GM21381 (cell line): Measurements from ENCODE around the gene ASB5.
"Not testable (repeated sequence)": the region's sequence is repeated elsewhere in the genome, so short reads cannot be mapped to it uniquely, and the experiment has no call there.

Experiments used
- ATAC-seq: cut with Tn5 transposase; IDR thresholded peaks from one replicate; pipeline ENCODE4 v1.9.1; 2021; ENCODE audit warnings: mild to moderate bottlenecking, moderate library complexity; ENCODE audit not compliant: unreplicated experiment

ASB5 gene

GRCh38 chr4:176226736-176227135, 42.3 kb downstream of the ASB5 start:
- no peak for ATAC-seq

DNA sequence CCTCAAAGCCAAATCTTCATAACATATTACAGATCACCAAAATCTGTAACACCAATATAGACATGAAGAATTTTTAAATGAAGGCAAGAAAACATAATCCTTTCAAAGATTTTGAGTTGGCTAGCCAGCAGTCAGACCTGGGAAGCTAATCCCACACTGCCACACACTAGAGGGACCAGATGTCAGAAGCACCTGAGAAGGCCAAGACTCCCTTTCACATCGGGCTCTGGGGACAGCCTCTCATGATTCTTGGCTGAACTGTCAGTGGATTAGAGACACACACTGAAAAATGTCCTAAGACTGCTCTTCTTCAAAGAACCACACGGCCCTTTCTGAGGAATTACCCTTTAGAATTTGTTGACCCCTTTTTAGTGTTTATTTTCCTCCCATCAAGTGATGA, 45.5 kb downstream of the ASB5 start:
- no peak for ATAC-seq

- no peak for ATAC-seq
Measured at GRCh38 chr4:176222149-176222548, 46.9 kb downstream of the ASB5 start.

DNA sequence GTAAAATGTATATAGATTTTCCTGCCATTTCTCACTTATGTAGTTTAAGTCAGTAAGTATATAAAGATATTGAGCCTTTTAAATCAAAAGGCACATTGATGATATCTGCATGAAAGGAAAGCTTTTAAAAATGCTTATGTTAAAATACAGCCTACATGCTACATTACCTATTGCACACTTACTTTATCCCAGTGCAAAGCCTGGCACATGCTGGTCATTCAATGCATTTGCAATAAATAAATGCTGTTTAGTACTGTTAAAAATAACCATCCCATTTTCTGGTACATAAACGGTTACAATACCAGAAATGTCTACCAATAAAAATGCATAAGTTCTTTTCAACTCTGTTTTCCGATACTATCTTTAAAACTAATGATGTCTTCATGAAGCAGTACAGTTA, 51.5 kb downstream of the ASB5 start:
- ATAC-seq, result no peak

DNA sequence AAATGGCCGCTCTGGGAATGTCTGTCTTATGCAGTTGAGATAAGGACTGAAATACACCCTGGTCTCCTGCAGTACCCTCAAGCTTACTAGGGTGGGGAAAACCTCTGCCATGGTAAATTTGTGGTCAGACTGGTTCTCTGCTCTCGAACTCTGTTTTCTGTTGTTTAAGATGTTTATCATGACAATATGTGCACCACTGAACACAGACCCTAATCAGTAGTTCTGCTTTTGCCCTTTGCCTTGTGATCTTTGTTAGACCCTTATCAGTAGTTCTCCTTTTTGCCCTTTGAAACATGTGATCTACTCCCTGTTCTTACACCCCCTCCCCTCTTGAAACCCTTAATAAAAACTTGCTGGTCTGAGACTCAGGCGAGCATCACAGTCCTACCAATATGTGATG, 56.7 kb downstream of the ASB5 start:
- not testable (repeated sequence) for ATAC-seq

GRCh38 chr4:176210579-176211296, 58.3 kb downstream of the ASB5 start:
- no peak for ATAC-seq

- no peak for ATAC-seq
Measured at GRCh38 chr4:176210101-176210500, 58.9 kb downstream of the ASB5 start.

DNA sequence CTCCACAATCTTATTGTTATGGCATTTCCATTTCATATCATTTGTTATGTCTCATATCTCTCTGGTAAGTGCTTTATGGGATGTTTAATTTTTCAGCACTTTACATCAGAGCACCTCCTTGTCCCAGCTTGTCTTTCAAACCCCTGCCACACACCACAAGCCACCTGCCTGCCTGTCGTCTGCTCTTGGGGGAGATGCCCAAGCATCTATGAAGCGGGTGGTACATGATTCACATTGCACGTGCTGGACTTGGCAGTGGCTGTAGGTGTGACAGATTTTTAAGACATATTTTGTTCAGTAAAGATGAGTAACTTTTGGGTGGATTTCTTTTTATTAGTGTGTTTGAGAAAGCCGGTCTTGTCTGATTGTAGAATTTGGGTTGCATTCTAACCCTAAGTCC, 59.5 kb downstream of the ASB5 start:
- ATAC-seq, result no peak

GRCh38 chr4:176207839-176208238, 61.2 kb downstream of the ASB5 start:
- no peak for ATAC-seq

DNA sequence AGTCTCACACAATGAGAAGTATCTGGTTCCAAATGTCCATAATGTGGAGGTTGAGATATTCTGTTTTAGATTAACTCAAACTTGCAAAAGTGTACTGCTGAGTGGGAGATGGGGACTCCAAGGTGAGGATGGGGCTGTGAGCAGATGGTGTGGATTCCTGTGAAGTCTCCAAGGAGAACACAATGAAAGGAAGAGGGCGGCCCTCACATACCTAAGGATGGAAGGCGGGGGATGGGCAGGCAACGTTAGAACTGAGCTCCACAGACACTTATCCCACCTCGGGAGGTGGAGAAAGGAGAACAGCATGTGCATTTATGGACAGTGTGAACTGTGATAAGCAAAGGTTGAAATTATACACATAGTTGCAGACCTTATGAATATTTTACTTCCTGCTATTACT, 63.7 kb downstream of the ASB5 start:
- ATAC-seq, result no peak

DNA sequence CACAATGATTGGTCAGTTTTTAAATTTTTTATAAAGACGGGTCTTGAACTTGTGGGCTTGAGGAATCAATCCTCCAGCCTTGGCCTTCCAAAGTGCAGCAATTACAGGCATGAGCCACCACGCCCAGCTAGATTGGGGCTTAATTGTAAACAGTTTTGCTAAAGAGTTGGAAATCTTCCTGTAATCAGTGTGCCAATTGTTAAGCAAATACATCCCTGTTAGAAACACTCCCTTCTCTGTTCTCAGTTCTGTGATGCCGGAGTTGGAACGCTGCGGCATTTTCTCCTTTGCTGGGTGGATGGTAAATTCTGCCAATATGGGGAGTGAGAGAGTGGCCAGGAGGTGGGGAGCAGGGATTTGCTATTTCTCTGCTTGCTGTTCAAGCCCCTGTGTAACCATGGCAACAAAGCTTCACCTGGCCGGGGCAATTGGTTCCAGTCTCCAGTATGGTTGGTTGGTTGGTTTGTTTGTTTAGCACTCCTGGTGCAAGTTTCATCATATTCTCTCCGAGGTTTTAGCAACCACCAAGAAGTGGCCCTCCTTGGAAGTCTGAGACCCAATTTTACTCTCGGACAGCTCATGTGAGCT, 70.6 kb downstream of the ASB5 start:
- ATAC-seq, result no peak

GRCh38 chr4:176195184-176195978, 73.6 kb downstream of the ASB5 start, which contains the start of gene SPATA4:
TSS of gene SPATA4 (minus strand) at chr4:176195585. CDS start at chr4:176195562, 23 bp downstream.
- peak; percentile 98 for ATAC-seq

GRCh38 chr4:176193938-176194337, 75.1 kb downstream of the ASB5 start:
- ATAC-seq, result no peak

DNA sequence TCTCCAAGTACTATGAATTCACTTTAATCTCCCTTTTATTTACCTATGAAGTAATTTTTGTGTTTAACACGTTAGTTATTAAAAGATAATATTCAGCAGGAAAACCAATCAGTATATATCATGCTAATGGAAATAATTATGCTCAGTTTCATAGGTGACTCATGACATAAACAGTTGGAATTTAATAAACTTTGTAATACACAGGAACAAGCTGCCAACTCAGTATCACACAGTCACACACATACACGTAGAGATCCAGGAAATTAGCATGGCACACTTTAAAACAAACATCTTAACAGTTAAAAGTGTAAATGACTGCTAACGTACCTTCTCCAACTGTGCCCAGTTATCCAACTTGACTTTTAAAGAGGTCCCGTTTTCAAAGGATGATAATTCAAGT, 75.9 kb downstream of the ASB5 start:
- ATAC-seq, result no peak

GRCh38 chr4:176191974-176192373, 77.0 kb downstream of the ASB5 start:
- ATAC-seq, result no peak

DNA sequence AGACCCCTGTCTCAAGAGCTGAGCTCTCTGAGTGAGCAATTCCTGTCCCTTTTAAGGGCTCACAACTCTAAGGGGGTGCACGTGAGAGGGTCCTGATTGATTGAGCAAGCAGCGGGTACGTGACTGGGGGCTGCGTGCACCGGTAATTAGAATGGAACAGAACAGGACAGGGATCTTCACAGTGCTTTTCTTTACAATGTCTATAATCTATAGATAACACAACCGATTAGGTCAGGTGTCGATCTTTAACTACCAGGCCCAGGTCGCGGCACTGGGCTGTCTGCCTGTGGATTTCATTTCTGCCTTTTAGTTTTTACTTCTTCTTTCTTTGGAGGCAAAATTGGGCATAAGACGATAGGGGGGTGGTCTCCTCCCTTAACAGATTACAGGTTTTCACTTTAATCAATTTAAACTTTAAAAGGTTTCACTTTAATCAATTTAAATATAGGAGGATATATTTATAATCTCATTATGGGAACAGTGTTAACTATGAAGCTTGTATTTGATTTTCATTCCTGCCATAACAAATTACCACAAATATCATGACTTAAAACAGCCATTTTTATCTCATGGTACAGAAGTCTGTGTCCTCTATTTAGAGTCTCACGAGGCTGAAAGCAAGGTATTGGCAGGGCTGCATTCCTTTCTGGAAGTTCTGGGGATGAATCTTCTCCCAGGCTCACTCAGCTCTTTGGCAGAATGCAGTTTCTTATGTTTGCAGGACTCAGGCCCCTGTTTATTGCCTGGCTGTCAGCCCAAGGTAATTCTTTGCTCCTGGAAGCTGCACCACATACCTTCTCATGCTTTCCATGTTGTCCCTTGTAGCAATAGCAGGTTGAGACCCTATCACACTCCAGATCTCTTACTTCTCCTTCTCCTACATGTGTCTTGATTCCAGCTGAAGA, 78.9 kb downstream of the ASB5 start:
- ATAC-seq, result no peak

GRCh38 chr4:176188654-176189053, 80.4 kb downstream of the ASB5 start:
- no peak for ATAC-seq

- ATAC-seq, result no peak
Measured at GRCh38 chr4:176187624-176188023, 81.4 kb downstream of the ASB5 start.

DNA sequence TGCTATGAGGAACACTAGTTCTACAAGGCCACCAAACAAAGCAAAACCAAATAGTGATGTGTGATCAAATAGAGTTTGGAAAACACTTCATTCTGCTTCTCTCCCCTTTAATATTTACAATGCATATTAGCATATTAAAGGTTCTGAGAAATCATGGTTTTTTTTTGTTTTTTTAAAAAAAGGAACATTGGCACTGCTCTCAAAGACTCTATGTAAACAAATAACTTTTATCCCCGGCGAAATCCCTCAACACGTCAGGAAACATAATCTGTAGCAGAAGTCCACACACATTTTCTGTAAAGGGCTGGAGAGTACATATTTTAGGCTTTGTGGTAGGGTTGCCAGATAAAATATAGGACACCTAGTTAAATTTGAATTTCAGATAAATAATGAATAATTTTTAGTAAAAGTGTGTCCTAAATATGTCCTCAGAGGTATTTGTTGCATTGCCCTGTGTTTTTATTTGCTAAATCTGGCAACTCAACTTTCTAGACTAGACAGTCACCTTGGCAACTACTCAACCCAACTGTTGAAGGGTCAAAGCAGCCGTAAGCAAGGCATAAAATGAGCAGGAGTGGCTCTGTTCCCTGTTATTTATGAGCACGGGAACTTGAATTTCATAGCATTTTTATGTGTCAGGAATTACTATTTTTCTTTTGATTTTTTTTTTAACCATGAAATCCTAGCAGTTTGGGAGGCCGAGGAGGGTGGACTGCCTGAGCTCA, 82.2 kb downstream of the ASB5 start:
- ATAC-seq, result no peak

- ATAC-seq, result no peak
Measured at GRCh38 chr4:176186067-176186466, 83.0 kb downstream of the ASB5 start.
